Jurkat, Clone E6-1 (cell line): Measurements from ENCODE around the gene SPTB.

Experiments used
- DNase-seq: peaks from one replicate; pipeline ENCODE4 v3.0.0-alpha.2; 2011; ENCODE audit warnings: low read depth, low spot score
- H3K4me3 ChIP-seq: 2 replicates; pipeline ENCODE4 v1.5.1; 2011; ENCODE audit warnings: mild to moderate bottlenecking, low read length, control low read depth, moderate library complexity

Gene SPTB

DNA sequence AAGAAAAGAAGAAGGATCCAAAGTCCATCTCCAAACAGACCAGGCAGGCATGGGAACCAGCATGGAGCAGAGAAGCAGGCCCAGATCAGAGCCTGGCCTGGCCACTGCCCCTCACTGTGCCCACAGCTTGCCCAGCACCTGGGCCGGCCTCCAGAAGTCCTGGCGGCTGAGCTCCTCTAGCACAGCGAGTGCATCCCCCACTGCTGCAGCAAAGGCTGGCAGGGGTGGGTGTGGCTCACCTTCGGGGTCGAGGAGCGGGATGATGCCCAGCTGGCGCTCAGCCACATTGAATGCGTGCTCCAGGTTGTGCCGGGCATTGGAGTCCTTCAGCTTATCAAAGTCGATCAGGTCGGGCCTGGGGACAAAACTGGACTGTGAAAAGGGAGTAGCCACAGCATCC is 78.7 kb downstream of the SPTB start:
- DNase-seq, result no peak

DNA sequence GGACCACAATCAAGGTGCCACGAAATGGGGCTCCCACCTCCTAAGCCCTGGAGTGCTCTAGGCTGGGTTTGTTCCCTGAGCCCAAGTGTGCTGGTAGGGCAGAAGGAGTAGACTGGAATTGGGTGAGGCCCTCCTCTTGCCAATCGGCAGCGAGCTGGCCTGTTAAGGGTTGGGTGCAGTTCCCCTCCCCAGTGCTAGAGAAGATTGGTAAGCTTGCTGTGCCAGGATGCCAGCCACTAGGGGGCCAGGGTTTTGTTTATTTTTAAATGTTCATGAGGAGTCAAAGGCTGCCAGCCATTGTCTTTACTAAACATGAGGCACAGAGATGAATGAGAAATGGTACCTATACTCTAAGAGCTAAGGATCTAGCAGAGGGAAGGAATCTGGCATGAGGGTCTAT is 79.7 kb downstream of the SPTB start:
- peak; percentile 54 for DNase-seq
- H3K4me3 ChIP-seq, result no peak overlapping the region

More for the DNA sequence above, 78.7 kb downstream of the SPTB start:
- H3K4me3 ChIP-seq, result no peak overlapping the region

DNA sequence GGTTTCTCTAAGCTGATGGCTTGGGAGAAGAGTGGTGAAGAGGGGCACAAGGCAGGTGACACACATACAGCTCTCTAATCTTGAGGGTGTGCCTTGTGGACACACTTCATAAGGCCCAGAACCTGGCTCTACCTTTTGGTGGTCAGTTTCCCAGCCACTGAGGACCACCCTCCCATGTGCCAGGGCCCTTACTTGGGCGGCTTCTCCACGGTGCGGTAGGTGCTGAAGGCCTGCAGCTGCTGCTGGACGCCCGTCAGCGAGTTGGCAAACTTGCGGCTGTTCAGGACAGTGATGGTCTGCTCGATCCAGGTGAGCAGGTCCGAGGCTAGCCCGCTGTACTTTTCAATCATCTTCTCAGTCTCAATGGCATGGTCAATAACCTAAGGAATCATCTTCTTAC is 80.2 kb downstream of the SPTB start:
- no peak for DNase-seq

DNA sequence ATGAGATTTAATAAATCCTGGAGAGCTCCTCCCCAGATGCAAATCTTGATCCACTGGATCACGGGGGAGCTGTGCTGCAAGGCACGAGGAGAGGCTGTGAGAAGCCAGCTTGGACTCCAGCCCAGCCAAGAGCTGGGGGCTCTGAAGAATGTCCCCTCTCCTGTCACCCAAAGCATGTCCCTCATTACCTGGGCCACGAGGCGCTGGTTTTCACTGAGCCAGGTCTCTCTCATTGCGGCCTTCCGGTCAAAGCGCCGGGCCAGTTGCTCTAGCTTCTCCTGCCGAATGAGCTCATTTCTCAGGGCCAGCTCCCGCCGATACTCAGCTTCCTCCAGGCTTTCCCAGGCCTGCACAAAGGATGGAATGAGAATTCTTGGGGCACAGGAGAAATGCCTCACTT is 83.3 kb downstream of the SPTB start:
- DNase-seq, result no peak
- no peak overlapping the region for H3K4me3 ChIP-seq

More for the DNA sequence above, 80.2 kb downstream of the SPTB start:
- H3K4me3 ChIP-seq, result no peak overlapping the region

DNA sequence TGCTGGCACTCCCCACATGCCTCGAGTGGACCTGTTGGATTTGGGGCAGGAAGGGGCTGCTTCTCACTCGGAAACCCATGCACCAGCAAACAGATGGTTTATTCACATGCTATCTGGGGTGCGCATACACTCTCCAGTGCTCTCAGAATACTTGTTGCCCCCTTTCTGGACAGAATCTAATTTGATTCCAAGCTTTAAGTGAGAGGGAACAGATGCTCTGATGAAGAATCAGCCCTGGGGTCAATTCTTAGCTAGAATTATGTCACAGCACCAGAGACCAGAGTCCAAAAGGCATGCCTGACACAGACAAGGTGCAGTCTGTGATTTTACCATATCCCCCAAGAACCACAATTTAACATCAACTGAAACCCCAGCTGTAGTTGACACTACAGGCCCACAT is 83.8 kb downstream of the SPTB start:
- no peak overlapping the region for H3K4me3 ChIP-seq
- no peak for DNase-seq

DNA sequence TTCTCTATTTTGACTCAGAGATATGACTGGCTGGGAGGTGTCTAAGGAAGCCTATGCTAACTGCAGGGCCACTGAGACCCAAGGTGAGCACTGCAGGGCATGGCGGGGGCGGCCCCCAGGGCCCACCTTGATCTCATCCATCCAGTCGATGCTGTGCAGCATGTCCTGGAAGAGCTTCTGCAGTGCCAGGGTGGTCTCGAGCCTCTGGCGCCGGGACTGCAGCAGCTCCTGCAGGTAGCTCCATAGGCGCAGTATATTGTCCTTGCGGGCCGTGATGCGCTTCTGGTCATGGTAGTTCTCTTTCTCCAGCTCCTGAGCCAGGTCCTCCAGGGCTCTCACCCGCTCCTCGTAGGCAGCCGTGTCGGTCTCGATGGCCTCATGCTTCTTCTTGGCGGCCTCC is 84.5 kb downstream of the SPTB start:
- DNase-seq, result no peak
- no peak overlapping the region for H3K4me3 ChIP-seq

DNA sequence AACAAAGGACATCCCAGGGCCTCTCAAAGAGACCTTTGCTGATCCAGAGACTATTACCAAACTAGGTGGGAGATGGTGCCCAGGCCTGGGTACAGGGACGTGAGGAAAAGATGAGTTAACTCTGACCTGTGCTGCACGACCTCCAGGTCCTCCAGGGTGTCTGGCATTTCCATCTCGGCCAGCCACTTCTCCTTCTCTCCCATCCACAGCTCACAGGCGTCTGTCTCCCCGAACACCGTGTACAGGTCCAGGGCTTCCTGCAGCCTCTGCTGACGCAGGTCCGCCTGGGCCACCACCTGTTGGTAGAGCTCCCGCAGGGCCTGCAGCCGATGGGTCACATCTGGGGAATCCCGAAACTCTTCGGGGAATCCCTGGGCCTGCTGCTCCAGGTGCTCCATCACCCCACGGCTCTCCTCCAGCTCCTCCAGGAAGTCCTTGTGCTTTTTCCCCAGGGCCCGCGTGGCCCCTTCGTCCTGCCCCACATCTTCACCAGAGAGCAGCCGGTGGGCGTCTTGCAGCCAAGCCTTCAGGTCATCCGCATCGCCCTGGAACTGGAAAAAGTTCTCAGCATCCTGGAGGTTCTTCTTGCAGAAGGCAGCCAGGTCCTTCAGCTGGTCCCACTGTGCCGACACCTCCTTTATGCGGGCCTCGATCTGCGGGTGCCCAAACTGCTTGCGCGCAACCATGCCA is 86.7 kb downstream of the SPTB start:
- H3K4me3 ChIP-seq, result no peak overlapping the region
- no peak for DNase-seq

DNA sequence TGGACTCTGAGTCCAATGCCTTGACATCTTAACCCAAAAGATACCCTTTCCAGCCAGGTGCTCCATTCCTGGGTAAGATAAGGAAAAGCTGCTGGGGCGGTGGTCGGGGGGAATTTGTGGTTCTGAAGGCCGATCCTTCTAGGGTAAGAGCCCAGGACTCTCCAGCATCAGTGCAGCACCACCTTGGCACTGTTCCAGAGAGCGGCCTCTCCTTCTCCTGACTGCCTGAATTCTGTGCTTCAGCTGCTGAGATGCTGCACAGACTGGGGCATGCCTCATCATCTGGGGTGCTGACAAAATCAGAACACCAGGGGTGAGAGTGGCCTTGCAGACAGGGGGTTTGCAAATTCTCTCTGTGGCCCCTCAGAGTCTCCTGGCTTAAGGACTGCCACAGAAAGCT is 87.5 kb downstream of the SPTB start:
- DNase-seq, result no peak

DNA sequence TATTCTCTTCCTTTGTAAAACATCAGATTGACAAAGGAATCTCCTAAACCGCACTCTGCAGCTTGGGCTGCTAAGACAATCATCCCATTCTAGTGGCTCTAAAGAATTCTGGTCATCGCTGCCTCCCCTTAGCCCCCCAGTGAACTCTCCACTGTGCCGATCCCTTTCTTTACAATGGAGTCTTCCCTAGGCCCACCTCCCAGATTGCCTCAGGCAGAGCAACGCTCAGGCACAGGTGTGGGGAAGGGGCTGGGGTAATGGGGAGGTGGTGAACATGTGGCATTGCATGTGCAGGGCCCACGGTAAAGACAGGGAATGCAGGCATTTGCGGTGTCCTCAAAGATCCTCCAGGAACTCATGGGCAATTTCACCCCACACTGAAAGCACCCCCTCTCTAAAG is 89.2 kb downstream of the SPTB start:
- no peak for DNase-seq

More for the DNA sequence above, 87.5 kb downstream of the SPTB start:
- no peak overlapping the region for H3K4me3 ChIP-seq

DNA sequence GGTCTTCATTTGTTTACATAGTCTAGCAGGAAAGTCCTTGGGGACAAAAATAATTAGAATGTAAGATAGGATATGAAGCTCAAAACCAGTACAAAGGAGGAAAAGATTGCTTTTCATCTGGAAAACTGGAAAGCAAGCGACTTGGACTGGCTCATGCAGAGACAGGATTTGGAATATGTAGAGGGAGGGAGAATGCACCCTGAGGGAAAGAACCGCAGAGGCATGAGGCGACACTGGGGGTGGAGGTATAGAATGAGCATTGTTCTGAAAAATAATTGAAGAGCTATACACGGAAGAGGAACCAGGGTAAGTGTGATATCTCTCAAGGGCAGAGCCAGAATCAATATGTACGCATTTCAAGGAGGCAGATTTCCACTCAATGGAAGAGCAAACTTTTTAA is 90.0 kb downstream of the SPTB start:
- no peak overlapping the region for H3K4me3 ChIP-seq
- no peak for DNase-seq

More for the DNA sequence above, 89.2 kb downstream of the SPTB start:
- no peak overlapping the region for H3K4me3 ChIP-seq

DNA sequence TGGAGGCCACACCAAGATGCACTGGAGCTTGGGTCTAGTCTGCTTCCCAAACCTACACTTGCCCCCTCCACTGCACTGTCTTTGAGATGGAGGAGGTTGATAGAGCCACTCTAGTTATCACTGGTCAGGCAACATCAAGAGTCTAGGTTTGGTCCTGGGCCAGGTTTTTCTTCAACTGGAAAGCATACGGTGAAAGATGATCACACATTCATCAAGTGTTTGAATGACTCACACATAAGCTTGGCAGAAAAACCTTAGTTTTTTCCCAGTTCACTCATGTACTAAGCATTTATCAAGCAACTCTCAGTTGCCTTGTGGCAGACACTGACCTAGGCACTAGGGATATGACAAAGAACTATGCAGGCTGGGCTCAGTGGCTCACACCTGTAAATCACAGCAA is 91.0 kb downstream of the SPTB start:
- H3K4me3 ChIP-seq, result no peak overlapping the region
- DNase-seq, result no peak

DNA sequence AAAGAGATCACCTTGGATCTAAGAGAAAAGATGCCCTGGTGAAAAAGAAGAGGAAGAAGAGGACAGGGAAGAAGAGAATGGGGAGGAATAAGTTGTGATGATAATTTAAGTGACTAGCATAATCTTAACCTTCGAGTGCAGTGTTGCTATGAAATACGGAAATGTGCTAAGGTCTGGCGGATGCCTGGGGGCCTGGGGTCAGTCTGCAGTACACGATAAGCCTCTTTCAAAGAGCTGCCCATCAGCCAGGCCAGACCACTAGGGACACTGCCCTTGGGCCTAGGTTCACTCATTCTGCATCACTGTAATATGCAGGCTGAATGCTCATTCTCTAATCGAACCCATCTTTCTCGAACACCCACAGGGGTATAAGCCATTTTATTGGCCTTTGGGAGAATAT is 92.1 kb downstream of the SPTB start:
- H3K4me3 ChIP-seq, result no peak overlapping the region
- no peak for DNase-seq

DNA sequence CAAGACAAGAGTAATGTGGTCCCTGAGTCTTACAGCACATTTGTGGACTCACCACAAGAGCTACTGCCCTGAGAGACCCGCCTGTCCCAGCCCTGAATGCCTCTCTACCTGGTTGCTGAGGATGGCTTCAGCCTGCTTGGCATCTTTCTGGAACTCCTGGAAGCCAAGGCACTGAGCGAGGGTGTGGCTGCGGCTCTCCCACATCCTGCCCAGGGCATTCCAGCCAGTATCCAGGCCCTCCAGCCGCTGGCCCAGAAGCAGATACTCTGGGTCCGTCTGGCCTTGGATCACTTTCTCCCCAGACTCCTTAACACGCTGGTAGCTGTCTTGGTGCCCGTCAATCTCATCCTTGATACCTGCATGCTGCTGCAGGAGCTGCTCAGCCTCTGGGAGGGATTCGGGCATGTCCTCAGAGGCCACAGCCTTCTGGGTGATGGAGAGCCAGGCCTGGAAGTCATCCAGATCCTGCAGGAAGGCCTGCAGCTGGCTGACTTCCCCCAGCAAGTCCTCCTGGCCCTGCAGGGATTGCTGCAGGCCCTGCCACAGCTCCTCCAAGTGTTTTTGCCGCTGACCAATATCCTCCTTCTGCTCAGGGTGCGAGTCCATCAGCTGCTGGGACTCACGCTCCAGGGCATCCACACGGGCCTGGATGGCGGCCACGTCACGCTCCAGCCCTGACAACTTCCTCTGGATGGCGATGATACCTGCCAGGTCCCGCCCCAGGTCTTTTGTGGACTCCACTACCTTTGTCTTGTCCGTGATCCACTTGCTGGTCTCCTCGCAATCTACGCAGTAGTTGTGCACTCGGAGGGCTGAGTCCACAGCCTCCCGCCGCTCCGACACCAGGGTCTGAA is 93.2 kb downstream of the SPTB start:
- no peak overlapping the region for H3K4me3 ChIP-seq
- no peak for DNase-seq

DNA sequence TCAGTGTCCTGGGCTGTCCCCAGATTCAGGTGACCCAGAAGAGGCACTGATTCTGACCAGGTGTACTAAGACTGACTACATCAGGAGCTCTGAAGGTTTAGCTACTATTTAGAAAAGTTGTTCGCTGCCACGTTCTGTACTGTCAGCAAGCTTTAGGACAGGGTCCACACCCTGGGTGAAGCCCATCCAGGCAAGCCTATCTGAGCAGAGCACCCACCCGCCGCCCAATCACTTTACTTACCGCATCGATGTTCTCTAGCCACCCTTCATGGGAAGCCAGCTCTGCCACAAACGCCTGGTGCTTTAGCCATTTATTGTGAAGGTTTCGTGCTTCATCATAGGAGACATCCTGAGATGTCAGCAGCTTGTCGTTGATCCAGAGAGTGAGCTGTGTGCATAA is 95.7 kb downstream of the SPTB start:
- no peak overlapping the region for H3K4me3 ChIP-seq
- no peak for DNase-seq

DNA sequence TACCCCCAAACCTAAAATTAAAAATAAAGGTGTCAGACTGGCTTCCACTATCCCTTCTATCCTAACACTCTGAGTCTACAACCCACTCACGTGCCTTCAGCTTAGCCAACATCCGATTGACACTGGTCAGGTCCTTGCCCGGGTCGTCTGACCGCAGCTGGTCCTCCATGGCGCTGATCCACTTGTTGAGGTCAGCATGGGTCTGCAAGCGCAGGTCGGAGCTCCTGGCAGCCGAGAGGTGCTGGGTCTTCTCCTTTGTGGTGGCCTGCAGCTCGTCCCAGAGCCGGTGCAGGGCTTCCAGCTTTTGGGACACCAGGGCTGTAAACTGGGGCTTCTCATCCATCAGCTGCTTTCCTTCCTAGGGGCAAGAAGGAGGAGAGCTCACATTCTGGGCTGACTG is 97.5 kb downstream of the SPTB start:
- no peak for DNase-seq

DNA sequence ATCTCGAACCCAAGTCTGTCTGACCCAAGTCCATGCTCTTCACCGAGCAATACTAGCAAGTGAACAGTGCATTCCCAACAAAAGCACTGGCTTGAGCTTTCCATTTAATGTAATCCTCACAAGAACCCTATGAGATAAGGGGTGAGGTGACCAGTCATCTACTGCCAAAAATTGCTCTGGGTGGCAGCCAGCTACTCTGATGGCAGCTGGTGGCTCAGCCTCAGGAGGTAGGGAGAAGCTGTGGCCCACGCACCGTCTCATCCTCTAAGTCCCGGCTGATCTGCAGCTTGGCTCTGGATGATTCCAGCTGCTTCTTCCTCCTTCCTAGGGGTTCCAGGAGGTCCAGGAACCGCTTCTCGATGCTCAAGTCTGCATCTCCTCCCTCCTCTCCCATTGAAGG is 100.2 kb downstream of the SPTB start:
- H3K4me3 ChIP-seq, result no peak overlapping the region
- no peak for DNase-seq

More for the DNA sequence above, 97.5 kb downstream of the SPTB start:
- H3K4me3 ChIP-seq, result no peak overlapping the region

DNA sequence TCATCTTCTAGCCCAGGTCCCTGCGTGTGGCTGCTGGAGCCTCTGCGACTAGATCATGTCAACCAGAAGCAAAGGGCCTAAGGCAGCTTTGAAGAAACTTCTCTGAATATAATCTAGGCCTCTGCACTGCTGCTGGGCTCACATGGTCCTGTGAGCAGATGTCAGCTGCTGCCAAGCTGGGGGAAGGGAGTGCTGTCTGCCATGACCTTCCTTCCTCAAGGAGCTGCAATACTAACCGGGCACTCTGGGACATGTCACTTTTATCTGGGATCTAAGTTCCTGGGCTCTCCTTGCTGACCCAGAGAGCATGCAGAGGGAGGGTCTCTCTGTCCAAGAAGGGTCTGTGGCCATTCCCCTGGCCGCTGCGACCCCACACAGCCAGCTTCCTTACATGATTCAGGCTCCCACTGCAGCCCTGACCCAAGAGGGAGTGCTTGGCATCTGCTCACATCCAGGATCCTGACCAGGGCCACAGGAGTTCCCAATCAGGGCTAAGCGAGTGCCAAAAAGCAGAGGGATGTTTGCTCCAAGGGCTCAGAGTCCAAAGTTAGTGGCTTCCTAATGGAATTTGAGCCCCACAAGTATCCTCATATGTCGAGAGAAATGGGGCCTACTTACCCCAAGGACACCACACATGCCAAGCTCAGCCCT is 101.5 kb downstream of the SPTB start:
- H3K4me3 ChIP-seq, result no peak overlapping the region
- DNase-seq, result no peak

DNA sequence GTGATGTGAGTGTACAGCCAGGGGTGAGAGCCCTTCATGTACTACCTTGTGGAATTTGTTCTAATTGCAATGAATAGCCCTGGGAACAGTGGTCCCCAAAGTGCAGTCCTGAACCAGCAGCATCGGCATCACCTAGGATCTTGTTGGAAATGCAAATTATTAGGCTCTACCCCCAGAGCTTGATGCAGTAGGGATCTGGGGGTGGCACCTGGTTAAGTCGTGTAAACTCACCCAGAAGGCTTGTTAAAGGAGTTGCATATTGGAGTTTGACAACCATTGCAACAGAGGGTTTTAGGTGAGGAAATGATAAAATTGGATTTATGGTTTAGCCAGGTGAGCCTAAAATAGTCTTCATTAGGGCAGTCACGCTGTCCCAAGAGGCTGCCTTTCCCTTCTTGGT is 102.2 kb downstream of the SPTB start:
- no peak for DNase-seq
- H3K4me3 ChIP-seq, result no peak overlapping the region

DNA sequence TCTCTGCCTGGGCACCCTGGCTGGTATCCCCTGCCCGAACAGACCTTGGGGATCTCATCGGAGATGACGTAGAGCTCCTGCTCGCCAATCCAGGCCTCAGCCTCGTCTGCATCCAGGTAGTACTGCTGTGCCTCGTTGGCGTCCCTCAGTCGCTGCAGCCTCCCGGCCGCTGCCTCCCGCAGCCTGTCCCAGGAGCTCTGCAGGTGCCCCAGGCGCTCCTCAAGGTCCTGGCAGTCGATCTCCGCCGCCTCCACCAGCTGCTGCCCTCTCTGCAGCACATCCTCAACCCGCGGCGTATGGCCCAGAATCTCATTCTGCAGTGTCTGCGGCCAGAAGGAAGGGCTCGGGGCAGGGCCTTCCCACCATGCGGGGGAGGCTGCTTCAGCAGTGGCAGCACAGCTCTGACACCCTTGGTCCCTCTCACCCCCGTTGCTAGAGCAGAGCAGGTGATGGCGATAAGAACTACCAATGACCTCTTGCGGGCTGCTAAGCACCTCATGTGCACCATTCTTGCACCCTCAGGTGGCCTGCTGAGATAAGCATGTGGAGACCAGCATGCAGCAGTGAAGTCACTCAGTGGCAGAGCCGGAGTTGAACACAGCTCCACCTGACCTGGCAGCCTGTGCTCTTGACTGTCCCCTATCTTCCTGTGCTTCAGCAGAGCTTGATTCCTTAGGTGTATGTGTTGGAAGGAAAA is 104.5 kb downstream of the SPTB start:
- DNase-seq, result no peak
- no peak overlapping the region for H3K4me3 ChIP-seq

DNA sequence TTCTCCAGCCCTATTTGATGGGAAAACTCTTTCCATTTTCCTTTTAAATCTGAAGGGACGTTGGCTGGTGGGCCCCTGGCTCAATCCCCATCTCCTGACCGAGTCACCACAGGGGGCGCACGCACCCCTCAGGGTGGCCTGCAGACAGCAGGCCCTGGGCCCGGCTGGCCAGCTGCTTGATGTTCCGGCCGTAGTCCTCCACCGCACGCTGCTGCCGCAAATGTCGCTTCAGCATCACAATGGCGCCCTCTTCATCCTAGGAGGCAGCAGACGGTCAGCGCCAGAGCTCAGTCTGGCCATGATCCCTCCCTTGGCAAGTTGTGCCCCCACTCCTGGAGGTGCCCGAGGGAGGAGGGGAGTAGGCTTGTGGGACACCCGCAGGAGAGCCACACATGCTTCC is 105.4 kb downstream of the SPTB start:
- DNase-seq, result no peak
- H3K4me3 ChIP-seq, result no peak overlapping the region
